ENCODE measurements around the gene RAMP1.

- TF ChIP-seq CTCF (conservative IDR thresholded peaks at IDR 0.05; ENCODE audit: low read length) (no peak), EZH2phosphoT487 (IDR thresholded peaks at IDR 0.05; ENCODE audit: borderline replicate concordance) (no peak)
Observed at GRCh38 chr2:237841051-237841450, 18.4 kb upstream of the RAMP1 start.
